Fibroblast of lung (primary cell): ENCODE results near the gene ITIH4. TPM values are rescaled to one million over a fixed set of nuclear protein-coding genes. Genes with fewer than 3 reads are reported as not detected.

ENCODE experiments used
- DNase-seq, 2 donors: peaks; one replicate each; pipeline versions ENCODE4 v3.0.0 to v3.0.0-alpha.2; 2010; ENCODE audit warnings: low read depth in 2 of 2
- H2AFZ ChIP-seq: 2 replicates; pipeline ENCODE4 v1.5.1; 2012; ENCODE audit warnings: low read length, control low read depth, inconsistent platforms
- H3K27ac ChIP-seq: 2 replicates; pipeline ENCODE4 v1.5.1; 2011; ENCODE audit warnings: low read length, control low read depth; ENCODE audit not compliant: insufficient read depth
- H3K27me3 ChIP-seq: 2 replicates; pipeline ENCODE4 v1.5.1; 2011; ENCODE audit warnings: mild to moderate bottlenecking, low read length; ENCODE audit not compliant: control insufficient read depth, insufficient read depth
- H3K36me3 ChIP-seq: 2 replicates; pipeline ENCODE4 v1.5.1; 2011; ENCODE audit warnings: low read length; ENCODE audit not compliant: control insufficient read depth, insufficient read depth
- H3K4me1 ChIP-seq: 2 replicates; pipeline ENCODE4 v1.5.1; 2011; ENCODE audit warnings: low read length; ENCODE audit not compliant: control insufficient read depth, insufficient read depth; ENCODE audit errors: extremely low read depth
- H3K4me2 ChIP-seq: 2 replicates; pipeline ENCODE4 v1.5.1; 2011; ENCODE audit warnings: low read length, control low read depth; ENCODE audit not compliant: insufficient read depth; ENCODE audit errors: extremely low read depth
- H3K4me3 ChIP-seq, 4 experiments: fragments of 200-600 bp in 1 of 4; sonication (generic) in 1 of 4; replicated peaks in 1 of 4; 2 replicates each; pipeline ENCODE4 v1.5.1; 2011 to 2016; ENCODE audit warnings: low read length in 4 of 4, low read depth in 3 of 4, mild to moderate bottlenecking in 3 of 4, control low read depth in 2 of 4, inconsistent platforms in 1 of 4, mixed read lengths in 1 of 4; ENCODE audit not compliant: insufficient read depth in 1 of 4; ENCODE audit errors: control extremely low read depth in 1 of 4
- H3K79me2 ChIP-seq: 2 replicates; pipeline ENCODE4 v1.5.1; 2012; ENCODE audit warnings: mild to moderate bottlenecking, low read length, inconsistent platforms; ENCODE audit not compliant: control insufficient read depth, insufficient read depth
- H3K9ac ChIP-seq: 2 replicates; pipeline ENCODE4 v1.5.1; 2011; ENCODE audit warnings: mild to moderate bottlenecking, low read length, control low read depth; ENCODE audit not compliant: insufficient read depth
- H3K9me3 ChIP-seq: 2 replicates; pipeline ENCODE4 v1.5.1; 2012; ENCODE audit warnings: low read depth, low read length; ENCODE audit not compliant: control insufficient read depth, insufficient read depth
- H4K20me1 ChIP-seq: 2 replicates; pipeline ENCODE4 v1.5.1; 2011; ENCODE audit warnings: low read length; ENCODE audit not compliant: control insufficient read depth, insufficient read depth; ENCODE audit errors: extremely low read depth
- EZH2 ChIP-seq: IDR thresholded peaks from 2 replicates; pipeline ENCODE4 v1.5.1; 2012; ENCODE audit warnings: low read length, control low read depth, mild to moderate bottlenecking; ENCODE audit errors: missing control alignments
- polyA plus RNA-seq, 2 donors: library from polyadenylated mRNA; depleted of rRNA in 1 of 2; stranded (reverse) in 1 of 2; unstranded in 1 of 2; fragments of >200 nt; gene quantifications; 2 replicates each; pipeline ENCODE4 v1.2.1, GENCODE V29; 2011 to 2012; ENCODE audit warnings: missing spikeins in 1 of 2
- total RNA-seq: library from RNA; depleted of rRNA; stranded (reverse); fragments of >200 nt; gene quantifications from 2 replicates; pipeline ENCODE4 v1.2.1, GENCODE V29; 2014
- TF ChIP-seq, protein P1 (sequence below), 2 donors: IDR thresholded peaks in 1 of 2; conservative IDR thresholded peaks in 1 of 2; 1 replicate in 1 of 2; 2 replicates in 1 of 2; pipeline ENCODE4 v1.5.1; 2011 to 2012; ENCODE audit warnings: low read length in 2 of 2, control low read depth in 1 of 2, inconsistent platforms in 1 of 2, low read depth in 1 of 2, mild to moderate bottlenecking in 1 of 2

Gene ITIH4
- total and polyA plus RNA-seq, 2 donors (not counting 1 experiment from before 2014, with no cell fraction given): 1.1 to 2.6 TPM

DNA sequence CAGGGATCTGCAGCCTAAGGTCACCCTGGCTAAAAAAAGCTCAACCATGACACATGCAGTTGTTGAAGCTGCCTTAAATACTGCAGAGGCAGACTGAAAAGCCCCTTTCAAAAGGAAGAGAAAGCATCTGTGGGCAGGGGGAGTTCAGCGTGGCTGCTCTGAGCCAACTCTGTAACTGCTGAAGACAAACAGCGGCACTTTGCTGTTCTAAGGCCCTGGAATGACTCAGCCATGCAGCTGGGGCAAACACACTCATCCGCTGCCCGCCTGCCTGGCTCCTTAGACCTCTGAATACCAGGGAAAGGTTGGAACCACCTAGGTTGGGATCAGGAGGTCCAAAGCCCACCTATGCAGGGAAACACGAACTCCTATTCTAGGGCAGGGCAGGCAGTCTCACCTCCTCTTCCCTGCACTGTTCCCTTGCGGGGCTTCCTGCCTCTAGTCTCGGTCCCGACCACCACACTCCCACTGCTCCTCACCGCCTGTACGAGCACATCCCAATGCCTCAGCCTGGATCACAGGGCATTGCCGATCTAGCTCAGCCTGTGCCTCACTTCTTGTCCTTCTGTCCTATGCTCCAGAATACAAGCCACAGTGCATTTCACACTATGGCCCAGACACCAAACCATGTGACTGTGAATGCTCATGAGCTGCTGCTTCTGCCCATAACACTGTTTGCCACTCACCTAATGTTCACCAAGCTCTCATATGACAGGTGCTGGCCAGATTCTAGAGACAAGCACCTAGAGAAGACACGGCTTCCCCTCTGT is 10.9 kb upstream of the ITIH4 start:
- Histone ChIP-seq H3K27ac (no peak overlapping the region), H3K4me1 (peaks cover 3% of the 10 kb centered on the region), H4K20me1 (no peaks in the 10 kb centered on the region), H3K27me3 (no peaks in the 10 kb centered on the region), H3K9ac (no peak overlapping the region), H3K4me3 (no peak overlapping the region), H3K9me3 (no peaks in the 10 kb centered on the region), H3K4me2 (no peak overlapping the region), H2AFZ (no peak overlapping the region), H3K36me3 (no peaks in the 10 kb centered on the region), H3K79me2 (no peaks in the 10 kb centered on the region)
- no peak for TF ChIP-seq EZH2
- TF ChIP-seq, protein P1, sequence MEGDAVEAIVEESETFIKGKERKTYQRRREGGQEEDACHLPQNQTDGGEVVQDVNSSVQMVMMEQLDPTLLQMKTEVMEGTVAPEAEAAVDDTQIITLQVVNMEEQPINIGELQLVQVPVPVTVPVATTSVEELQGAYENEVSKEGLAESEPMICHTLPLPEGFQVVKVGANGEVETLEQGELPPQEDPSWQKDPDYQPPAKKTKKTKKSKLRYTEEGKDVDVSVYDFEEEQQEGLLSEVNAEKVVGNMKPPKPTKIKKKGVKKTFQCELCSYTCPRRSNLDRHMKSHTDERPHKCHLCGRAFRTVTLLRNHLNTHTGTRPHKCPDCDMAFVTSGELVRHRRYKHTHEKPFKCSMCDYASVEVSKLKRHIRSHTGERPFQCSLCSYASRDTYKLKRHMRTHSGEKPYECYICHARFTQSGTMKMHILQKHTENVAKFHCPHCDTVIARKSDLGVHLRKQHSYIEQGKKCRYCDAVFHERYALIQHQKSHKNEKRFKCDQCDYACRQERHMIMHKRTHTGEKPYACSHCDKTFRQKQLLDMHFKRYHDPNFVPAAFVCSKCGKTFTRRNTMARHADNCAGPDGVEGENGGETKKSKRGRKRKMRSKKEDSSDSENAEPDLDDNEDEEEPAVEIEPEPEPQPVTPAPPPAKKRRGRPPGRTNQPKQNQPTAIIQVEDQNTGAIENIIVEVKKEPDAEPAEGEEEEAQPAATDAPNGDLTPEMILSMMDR (conservative IDR thresholded peaks at IDR 0.05 in 1 of 2, IDR thresholded peaks at IDR 0.05 in 1 of 2; ENCODE audit: low read depth in 1 of 2, low read length in 2 of 2): no peak
- peak in 1 of 2 donors; percentile 30 for DNase-seq

DNA sequence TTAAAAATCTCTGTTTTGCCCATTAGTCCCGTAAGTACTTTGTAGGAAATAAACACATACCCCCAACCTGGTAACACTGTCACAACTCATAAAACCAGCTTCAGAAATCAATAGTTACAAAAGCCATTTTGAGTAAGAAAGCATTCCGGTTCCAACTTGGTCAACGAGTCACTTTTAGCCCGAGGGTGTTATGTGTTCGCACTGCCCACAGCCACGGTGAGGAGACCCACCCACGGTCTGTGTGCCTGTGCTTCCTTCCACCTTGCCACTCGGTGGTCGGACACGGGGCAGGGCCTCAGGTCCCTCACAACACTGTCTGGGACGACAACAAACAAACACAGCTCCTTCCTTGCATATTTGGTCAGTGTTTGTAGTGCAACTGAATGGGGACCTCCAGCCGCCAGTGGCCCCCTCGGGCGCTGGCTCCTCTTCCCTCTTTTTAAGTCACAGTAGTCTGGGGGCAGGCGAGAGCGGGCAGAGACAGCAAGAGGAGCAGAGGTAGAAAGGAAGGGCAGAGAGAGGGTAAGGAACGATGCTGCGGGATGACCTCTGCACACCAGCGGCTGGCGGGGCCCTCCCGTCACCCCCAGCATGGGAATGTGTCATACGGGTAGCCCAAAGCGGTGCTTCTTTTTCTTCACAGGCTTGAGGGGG is 9.5 kb upstream of the ITIH4 start:
- Histone ChIP-seq H3K27me3 (no peaks in the 10 kb centered on the region), H3K79me2 (no peaks in the 10 kb centered on the region), H2AFZ (no peak overlapping the region), H3K4me1 (peaks cover 8% of the 10 kb centered on the region), H3K4me2 (no peak overlapping the region), H3K27ac (no peak overlapping the region), H3K9me3 (no peaks in the 10 kb centered on the region), H3K9ac (no peak overlapping the region), H4K20me1 (no peaks in the 10 kb centered on the region), H3K4me3 (no peak overlapping the region), H3K36me3 (no peaks in the 10 kb centered on the region)
- no peak for DNase-seq
- TF ChIP-seq EZH2: no peak
- TF ChIP-seq, protein P1 (conservative IDR thresholded peaks at IDR 0.05 in 1 of 2, IDR thresholded peaks at IDR 0.05 in 1 of 2; ENCODE audit: low read depth in 1 of 2, low read length in 2 of 2): no peak

DNA sequence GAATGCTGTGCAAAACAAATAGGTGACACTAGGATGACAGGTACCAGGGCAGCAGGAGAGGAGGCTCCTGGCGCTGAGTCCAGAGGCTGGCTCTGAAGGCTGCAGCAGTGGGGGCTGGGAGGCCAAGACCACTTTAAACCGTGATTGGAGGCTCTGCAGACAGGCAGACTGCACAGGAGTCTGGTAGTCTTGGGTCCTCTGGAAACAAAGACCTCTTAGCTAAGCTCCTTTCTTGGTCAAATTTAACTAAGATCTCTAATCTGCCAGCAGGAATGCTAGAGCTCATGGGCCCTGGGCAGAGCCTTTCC is 8.8 kb upstream of the ITIH4 start:
- H3K36me3 ChIP-seq: no peaks in the 10 kb centered on the region
- no peaks in the 10 kb centered on the region for H3K27me3 ChIP-seq
- H3K4me3 ChIP-seq: no peak overlapping the region
- no peak overlapping the region for H2AFZ ChIP-seq
- no peak overlapping the region for H3K9ac ChIP-seq
- no peaks in the 10 kb centered on the region for H3K9me3 ChIP-seq
- H3K27ac ChIP-seq: no peak overlapping the region
- no peak for DNase-seq
- peaks cover 11% of the 10 kb centered on the region for H3K4me1 ChIP-seq
- no peaks in the 10 kb centered on the region for H4K20me1 ChIP-seq
- no peak overlapping the region for H3K4me2 ChIP-seq
- TF ChIP-seq, protein P1 (conservative IDR thresholded peaks at IDR 0.05 in 1 of 2, IDR thresholded peaks at IDR 0.05 in 1 of 2; ENCODE audit: low read depth in 1 of 2, low read length in 2 of 2): no peak
- TF ChIP-seq EZH2: no peak
- no peaks in the 10 kb centered on the region for H3K79me2 ChIP-seq
